ENCODE data around the gene PLSCR4. TPM values are rescaled to one million over a fixed set of nuclear protein-coding genes. Genes with fewer than 3 reads are reported as not detected.

The PLSCR4 gene
- total and polyA plus RNA-seq, 2 of the 8 experiments (the other 6 are each of a cell fraction or from before 2014, with no cell fraction given) = 1.8 to 2.9 TPM

- TF ChIP-seq GTF2F1 (IDR thresholded peaks at IDR 0.05; ENCODE audit: borderline replicate concordance, low read depth, low read length) (no peak), ZNF274 (IDR thresholded peaks at IDR 0.05; ENCODE audit: borderline replicate concordance, extremely low read depth, low read length) (no peak), SIRT6 (IDR thresholded peaks at IDR 0.05; ENCODE audit: low read length) (no peak), JUND (IDR thresholded peaks at IDR 0.05; ENCODE audit: low read length) (no peak), RXRA (IDR thresholded peaks at IDR 0.05; ENCODE audit: insufficient read depth, low read depth, low read length) (no peak), SUZ12 (IDR thresholded peaks at IDR 0.05; ENCODE audit: low read length) (no peak), JUN (IDR thresholded peaks at IDR 0.05; ENCODE audit: low read depth, low read length) (no peak), POLR2AphosphoS5 (IDR thresholded peaks at IDR 0.05; ENCODE audit: low read depth, low read length) (no peak), KDM5A (IDR thresholded peaks at IDR 0.05; ENCODE audit: low read length) (no peak)
These were observed 86.4 kb downstream of the PLSCR4 start (continued) for GRCh38 chr3:146164506-146164905.
